Panc1 (cell line): ENCODE data around the gene CAMK1D. TPM values are rescaled to one million over a fixed set of nuclear protein-coding genes. Genes with fewer than 3 reads are reported as not detected.

Source experiments
- ATAC-seq: fragments of 200-7000 bp; cut with Tn5 transposase; 2 replicates; pipeline ENCODE4 v1.9.1; 2020; ENCODE audit warnings: mild to moderate bottlenecking, moderate library complexity
- BruUV-seq: library from RNA; stranded (reverse); fragments of 400-500 nt; replicated peaks from 2 replicates; lab custom pipeline; 2021; lab: Mats Ljungman, UMichigan
- CTCF ChIA-PET: fragments of 300-600 bp; sonication (Branson Sonifier 250); formaldehyde crosslinking; loops from one replicate; lab custom pipeline; 2022; ENCODE audit warnings: antibody characterized with exemption; lab: Charles Lee
- POLR2A ChIA-PET: fragments of 300-600 bp; sonication (Branson Sonifier 250); formaldehyde crosslinking; loops from one replicate; lab custom pipeline; 2022; ENCODE audit warnings: antibody characterized with exemption; lab: Charles Lee
- DNase-seq: peaks from one replicate; pipeline ENCODE4 v3.0.0-alpha.2; 2010; ENCODE audit warnings: low read depth, low spot score
- H3K27ac ChIP-seq: 2 replicates; pipeline ENCODE4 v1.5.1; 2011; ENCODE audit warnings: mild to moderate bottlenecking, low read length, inconsistent platforms
- H3K27me3 ChIP-seq: fragments of 200-500 bp; sonication (Bioruptor generic); 2 replicates; pipeline ENCODE4 v1.6.0; 2014; ENCODE audit warnings: low read length, inconsistent platforms; ENCODE audit not compliant: control insufficient read depth, insufficient read depth
- H3K36me3 ChIP-seq: fragments of 200-500 bp; sonication (Bioruptor generic); 2 replicates; pipeline ENCODE4 v1.5.1; 2014; ENCODE audit warnings: inconsistent platforms, mild to moderate bottlenecking, low read length, moderate library complexity; ENCODE audit not compliant: control insufficient read depth, insufficient read depth
- H3K4me1 ChIP-seq: 2 replicates; pipeline ENCODE4 v1.5.1; 2011; ENCODE audit warnings: inconsistent platforms, mild to moderate bottlenecking, low read length, moderate library complexity; ENCODE audit not compliant: control insufficient read depth, insufficient read depth
- H3K4me3 ChIP-seq, 2 experiments: 2 replicates each; pipeline ENCODE4 v1.5.1; 2011 to 2012; ENCODE audit warnings: low read depth in 2 of 2, low read length in 2 of 2, mild to moderate bottlenecking in 2 of 2, inconsistent platforms in 1 of 2, moderate library complexity in 1 of 2
- H3K9me3 ChIP-seq: fragments of 200-500 bp; sonication (Bioruptor generic); 2 replicates; pipeline ENCODE4 v1.5.1; 2014; ENCODE audit warnings: low read depth, mild to moderate bottlenecking, inconsistent platforms, low read length, moderate library complexity; ENCODE audit not compliant: control insufficient read depth, insufficient read depth
- POLR2AphosphoS5 ChIP-seq: IDR thresholded peaks from 2 replicates; pipeline ENCODE4 v1.6.1; 2012; ENCODE audit warnings: mild to moderate bottlenecking, low read depth, low read length, moderate library complexity
- SIN3A ChIP-seq: IDR thresholded peaks from 2 replicates; pipeline ENCODE4 v1.6.1; 2012; ENCODE audit warnings: low read depth, mild to moderate bottlenecking, low read length, moderate library complexity, borderline replicate concordance; ENCODE audit not compliant: insufficient read depth
- TCF7L2 ChIP-seq: IDR thresholded peaks from 2 replicates; pipeline ENCODE4 v1.6.1; 2011; ENCODE audit warnings: mild to moderate bottlenecking, low read depth, low read length, inconsistent platforms
- in situ Hi-C: cut with HindIII; loops from 2 replicates; pipeline ENCODE4 v1.10.0; 2016; ENCODE audit warnings: low sequenced_read_pairs, low pct_unique_long_range_greater_than_20kb
- intact Hi-C: fragments of 100-400 bp; cut with micrococcal nuclease; formaldehyde crosslinking; loops from one replicate; pipeline ENCODE4 v1.10.0; 2022; ENCODE audit not compliant: unreplicated experiment
- total RNA-seq: library from RNA; stranded (reverse); gene quantifications from one replicate; pipeline ENCODE4 v1.2.1, GENCODE V29; 2021; ENCODE audit not compliant: unreplicated experiment
- TF ChIP-seq, protein P1 (sequence below), 2 experiments: IDR thresholded peaks; 2 replicates each; pipeline ENCODE4 v1.6.1; 2011 to 2012; ENCODE audit warnings: low read depth in 2 of 2, control low read depth in 1 of 2, low read length in 1 of 2, mild to moderate bottlenecking in 1 of 2, moderate library complexity in 1 of 2; ENCODE audit not compliant: insufficient read depth in 1 of 2
- TF ChIP-seq, protein P2 (sequence below): fragments of 450-650 bp; IDR thresholded peaks from 2 replicates; pipeline ENCODE4 v1.5.1; 2017; ENCODE audit warnings: mild to moderate bottlenecking

The CAMK1D gene
- total RNA-seq, 1 experiment from 2014 or later, result 5.7 TPM

DNA sequence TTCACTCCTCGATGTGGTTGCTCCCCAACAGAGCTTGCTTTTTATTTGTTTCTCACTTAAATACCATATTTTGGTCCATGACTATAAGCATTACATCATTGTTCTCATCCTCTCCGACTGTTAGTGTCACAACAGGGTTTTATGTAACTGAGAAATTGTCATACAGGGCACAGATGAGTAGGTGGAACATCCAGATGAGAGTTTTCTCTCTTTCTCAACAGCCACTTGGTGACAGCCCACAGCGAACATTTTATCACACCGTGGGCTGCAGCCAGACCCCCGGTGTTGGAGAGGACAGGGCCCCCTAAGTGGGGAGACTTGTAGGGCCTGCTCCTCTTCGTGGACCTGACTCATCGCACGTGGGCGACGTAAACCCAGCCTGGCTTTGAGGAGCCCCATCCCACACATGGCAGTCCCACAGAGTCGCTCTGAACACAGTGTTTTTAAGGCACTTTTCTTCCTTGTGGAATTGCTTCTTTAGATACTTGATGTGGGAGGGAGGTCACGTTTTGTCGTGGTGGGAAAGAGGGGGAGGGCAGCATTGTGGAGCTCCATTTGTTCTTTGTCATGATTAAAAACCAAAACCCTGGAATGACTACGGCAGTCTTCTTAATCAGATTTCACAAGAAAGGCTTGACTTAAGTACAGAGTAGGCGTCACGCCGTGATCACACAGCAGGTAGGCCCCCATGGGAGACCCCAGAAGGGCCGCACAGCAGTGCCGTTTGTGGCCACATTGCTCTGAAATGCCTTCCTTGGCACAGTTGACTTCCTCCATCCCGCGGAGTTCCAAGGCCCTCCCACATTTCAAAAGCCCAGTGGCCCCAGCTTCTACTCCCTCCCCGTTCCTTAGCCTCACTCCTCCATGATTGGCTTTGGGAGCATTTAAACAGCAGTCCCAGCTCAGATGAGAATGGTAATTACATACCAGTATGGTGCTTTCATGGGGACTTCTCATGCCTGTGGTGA lies 431.6 kb downstream of the CAMK1D start:
- no peak for ATAC-seq
- Histone ChIP-seq H3K27ac (no peak overlapping the region), H3K9me3 (no peaks in the 10 kb centered on the region), H3K36me3 (no peaks in the 10 kb centered on the region), H3K4me1 (no peaks in the 10 kb centered on the region), H3K27me3 (no peaks in the 10 kb centered on the region), H3K4me3 (no peak overlapping the region)
- ChIA-PET POLR2A (no interaction called here), CTCF (interaction anchor here (0.6 kb wide), 1 partner anchor 1087 kb away, joined by 3 read pairs; no protein-coding TSS in a partner anchor)
- no TSS peak for BruUV-seq
- intact Hi-C loops, result no loop called here
- TF ChIP-seq TCF7L2, result no peak
- no peak for DNase-seq
- in situ Hi-C loops, result no loop called here

DNA sequence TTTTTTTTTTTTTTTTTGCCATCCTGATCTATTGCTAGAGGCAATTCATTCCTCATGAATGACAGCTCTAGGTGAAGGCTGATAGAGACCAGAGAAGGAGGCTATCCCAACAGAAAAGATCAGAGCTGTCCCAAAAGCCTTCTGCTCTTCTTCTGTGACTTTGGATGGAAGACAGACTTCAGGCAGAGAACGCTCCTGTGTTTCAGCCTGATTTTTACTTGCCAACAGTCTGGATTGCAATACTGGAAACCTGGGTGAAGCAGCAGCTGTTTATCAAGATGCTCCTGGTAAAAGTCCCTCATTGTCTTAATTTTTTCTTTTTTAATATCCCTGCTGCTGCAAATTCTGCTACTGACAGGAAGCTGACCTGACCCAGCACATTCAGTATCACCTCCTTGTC lies 432.6 kb downstream of the CAMK1D start:
- no TSS peak for BruUV-seq
- no peak overlapping the region for H3K27ac ChIP-seq
- no peak overlapping the region for H3K4me3 ChIP-seq
- TF ChIP-seq TCF7L2 (no peak), SIN3A (no peak), POLR2AphosphoS5 (no peak)
- TF ChIP-seq, protein P1, sequence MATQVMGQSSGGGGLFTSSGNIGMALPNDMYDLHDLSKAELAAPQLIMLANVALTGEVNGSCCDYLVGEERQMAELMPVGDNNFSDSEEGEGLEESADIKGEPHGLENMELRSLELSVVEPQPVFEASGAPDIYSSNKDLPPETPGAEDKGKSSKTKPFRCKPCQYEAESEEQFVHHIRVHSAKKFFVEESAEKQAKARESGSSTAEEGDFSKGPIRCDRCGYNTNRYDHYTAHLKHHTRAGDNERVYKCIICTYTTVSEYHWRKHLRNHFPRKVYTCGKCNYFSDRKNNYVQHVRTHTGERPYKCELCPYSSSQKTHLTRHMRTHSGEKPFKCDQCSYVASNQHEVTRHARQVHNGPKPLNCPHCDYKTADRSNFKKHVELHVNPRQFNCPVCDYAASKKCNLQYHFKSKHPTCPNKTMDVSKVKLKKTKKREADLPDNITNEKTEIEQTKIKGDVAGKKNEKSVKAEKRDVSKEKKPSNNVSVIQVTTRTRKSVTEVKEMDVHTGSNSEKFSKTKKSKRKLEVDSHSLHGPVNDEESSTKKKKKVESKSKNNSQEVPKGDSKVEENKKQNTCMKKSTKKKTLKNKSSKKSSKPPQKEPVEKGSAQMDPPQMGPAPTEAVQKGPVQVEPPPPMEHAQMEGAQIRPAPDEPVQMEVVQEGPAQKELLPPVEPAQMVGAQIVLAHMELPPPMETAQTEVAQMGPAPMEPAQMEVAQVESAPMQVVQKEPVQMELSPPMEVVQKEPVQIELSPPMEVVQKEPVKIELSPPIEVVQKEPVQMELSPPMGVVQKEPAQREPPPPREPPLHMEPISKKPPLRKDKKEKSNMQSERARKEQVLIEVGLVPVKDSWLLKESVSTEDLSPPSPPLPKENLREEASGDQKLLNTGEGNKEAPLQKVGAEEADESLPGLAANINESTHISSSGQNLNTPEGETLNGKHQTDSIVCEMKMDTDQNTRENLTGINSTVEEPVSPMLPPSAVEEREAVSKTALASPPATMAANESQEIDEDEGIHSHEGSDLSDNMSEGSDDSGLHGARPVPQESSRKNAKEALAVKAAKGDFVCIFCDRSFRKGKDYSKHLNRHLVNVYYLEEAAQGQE (IDR thresholded peaks at IDR 0.05; ENCODE audit: insufficient read depth in 1 of 2, low read depth in 2 of 2, low read length in 1 of 2), result no peak
- TF ChIP-seq, protein P2, sequence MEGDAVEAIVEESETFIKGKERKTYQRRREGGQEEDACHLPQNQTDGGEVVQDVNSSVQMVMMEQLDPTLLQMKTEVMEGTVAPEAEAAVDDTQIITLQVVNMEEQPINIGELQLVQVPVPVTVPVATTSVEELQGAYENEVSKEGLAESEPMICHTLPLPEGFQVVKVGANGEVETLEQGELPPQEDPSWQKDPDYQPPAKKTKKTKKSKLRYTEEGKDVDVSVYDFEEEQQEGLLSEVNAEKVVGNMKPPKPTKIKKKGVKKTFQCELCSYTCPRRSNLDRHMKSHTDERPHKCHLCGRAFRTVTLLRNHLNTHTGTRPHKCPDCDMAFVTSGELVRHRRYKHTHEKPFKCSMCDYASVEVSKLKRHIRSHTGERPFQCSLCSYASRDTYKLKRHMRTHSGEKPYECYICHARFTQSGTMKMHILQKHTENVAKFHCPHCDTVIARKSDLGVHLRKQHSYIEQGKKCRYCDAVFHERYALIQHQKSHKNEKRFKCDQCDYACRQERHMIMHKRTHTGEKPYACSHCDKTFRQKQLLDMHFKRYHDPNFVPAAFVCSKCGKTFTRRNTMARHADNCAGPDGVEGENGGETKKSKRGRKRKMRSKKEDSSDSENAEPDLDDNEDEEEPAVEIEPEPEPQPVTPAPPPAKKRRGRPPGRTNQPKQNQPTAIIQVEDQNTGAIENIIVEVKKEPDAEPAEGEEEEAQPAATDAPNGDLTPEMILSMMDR, result no peak
- in situ Hi-C loops (no loop called here), intact Hi-C loops (no loop called here)
- ChIA-PET CTCF (no interaction called here), POLR2A (interaction anchor here (0.6 kb wide), 3 partner anchors 13 to 201 kb away, joined by 3 to 7 read pairs (median 4); no protein-coding TSS in a partner anchor)
- no peaks in the 10 kb centered on the region for H3K36me3 ChIP-seq
- H3K27me3 ChIP-seq, result no peaks in the 10 kb centered on the region
- DNase-seq (no peak), ATAC-seq (no peak)
- H3K9me3 ChIP-seq, result no peaks in the 10 kb centered on the region
- no peaks in the 10 kb centered on the region for H3K4me1 ChIP-seq
